Mesodermal cell (in vitro differentiated cells): ENCODE measurements around the gene NEDD4L.

ENCODE experiments used
- H3K27ac ChIP-seq: 2 replicates; pipeline ENCODE4 v1.7.0; 2013; ENCODE audit warnings: mild to moderate bottlenecking, low read depth, low read length, moderate library complexity; ENCODE audit not compliant: severe bottlenecking
- H3K36me3 ChIP-seq: 2 replicates; pipeline ENCODE4 v1.7.1; 2013; ENCODE audit warnings: mild to moderate bottlenecking, low read length, moderate library complexity; ENCODE audit not compliant: control insufficient read depth, insufficient read depth
- H3K4me1 ChIP-seq: one replicate; pipeline ENCODE4 v1.7.1; 2013; ENCODE audit warnings: mild to moderate bottlenecking, low read length; ENCODE audit not compliant: insufficient read depth, control insufficient read depth, poor library complexity, severe bottlenecking
- H3K4me3 ChIP-seq: 2 replicates; pipeline ENCODE4 v1.7.0; 2013; ENCODE audit warnings: low read length, control low read depth, mild to moderate bottlenecking; ENCODE audit not compliant: insufficient read depth, poor library complexity, severe bottlenecking; ENCODE audit errors: extremely low read depth
- H3K9me3 ChIP-seq: 2 replicates; pipeline ENCODE4 v1.7.1; 2013; ENCODE audit warnings: mild to moderate bottlenecking, low read length, moderate library complexity; ENCODE audit not compliant: control insufficient read depth
- WGBS, 2 experiments: methylation state at CpG; one replicate each; pipeline ENCODE4 v1.1.5; 2013; ENCODE audit warnings: missing lambda C conversion rate in 2 of 2; ENCODE audit not compliant: insufficient coverage in 2 of 2; 5-methylcytosine and 5-hydroxymethylcytosine counted together

The NEDD4L gene

DNA sequence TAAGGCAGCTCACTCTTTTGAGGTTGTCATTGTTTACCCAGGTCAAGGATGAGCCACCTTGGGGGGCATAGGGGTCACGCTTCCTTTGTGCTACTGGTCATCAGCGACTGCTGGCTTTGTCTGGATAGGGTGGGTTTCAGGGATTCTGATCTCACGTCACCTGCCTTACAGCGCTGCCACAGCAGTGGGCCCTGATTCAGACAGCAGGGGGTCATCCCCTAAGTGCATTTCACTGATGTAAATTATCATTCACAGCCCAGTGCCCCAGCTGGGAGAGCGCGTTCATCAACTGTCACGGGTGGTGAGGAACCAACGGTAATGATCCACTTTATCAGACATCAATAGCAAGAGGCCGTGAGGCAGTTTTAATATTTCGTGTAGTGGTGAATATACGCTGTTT lies 291.2 kb downstream of the NEDD4L start:
- H3K4me1 ChIP-seq = peaks cover 9% of the 10 kb centered on the region
- H3K4me3 ChIP-seq = no peak overlapping the region
- H3K27ac ChIP-seq = no peak overlapping the region
- peaks cover 9% of the 10 kb centered on the region for H3K36me3 ChIP-seq
- 64 to 68% methylated on average over 8 to 10 of the region's 11 CpGs for WGBS, 2 experiments
- H3K9me3 ChIP-seq = no peaks in the 10 kb centered on the region

DNA sequence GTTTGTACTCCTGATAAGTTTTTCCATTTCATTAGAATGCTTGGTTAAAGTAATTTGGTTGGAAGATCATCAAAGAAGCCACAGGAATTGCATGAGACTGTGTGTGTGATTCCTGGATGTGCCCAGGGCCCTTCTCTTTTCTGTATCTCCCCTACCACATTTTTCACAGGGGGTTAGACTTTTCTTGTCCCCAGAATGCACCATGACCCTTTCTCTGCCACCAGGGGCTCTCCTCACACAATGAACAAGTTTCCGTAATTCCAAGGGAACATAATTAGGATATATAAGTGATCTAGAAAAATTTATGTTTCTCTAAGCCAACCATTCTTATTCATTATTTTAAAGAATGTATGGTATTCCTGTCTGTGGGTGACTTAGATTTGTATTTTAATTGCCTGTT lies 291.8 kb downstream of the NEDD4L start:
- no CpG with 5 or more reads among the region's 1 CpG for WGBS, 2 experiments
- no peak overlapping the region for H3K27ac ChIP-seq
- H3K9me3 ChIP-seq = no peaks in the 10 kb centered on the region
- H3K4me1 ChIP-seq = peaks cover 9% of the 10 kb centered on the region
- H3K4me3 ChIP-seq = no peak overlapping the region
- H3K36me3 ChIP-seq = peaks cover 6% of the 10 kb centered on the region

DNA sequence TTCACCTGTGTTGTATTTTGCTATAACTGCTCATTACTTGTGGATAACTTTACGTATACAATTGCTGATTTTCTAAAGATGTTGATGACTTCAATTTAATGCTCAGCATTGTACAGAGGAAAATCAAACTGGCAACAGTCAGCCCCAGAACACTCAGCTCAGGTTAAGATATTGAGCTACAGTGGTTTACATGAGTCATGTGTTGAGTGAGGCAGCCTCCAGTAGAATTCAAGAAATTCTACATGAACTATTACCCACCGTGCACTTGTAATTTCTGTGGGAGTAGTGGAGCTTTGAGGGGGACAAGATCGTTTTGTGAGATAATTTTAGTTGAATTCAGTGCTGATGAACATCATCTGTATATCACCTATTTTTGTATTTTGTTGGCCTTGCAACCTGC lies 292.6 kb downstream of the NEDD4L start:
- H3K4me3 ChIP-seq = no peak overlapping the region
- H3K27ac ChIP-seq = no peak overlapping the region
- peaks cover 9% of the 10 kb centered on the region for H3K4me1 ChIP-seq
- 100% methylated on average over 1 of the region's 3 CpGs; no CpG with 5 or more reads in 1 of the 2 experiments for WGBS, 2 experiments
- H3K9me3 ChIP-seq = no peaks in the 10 kb centered on the region
- H3K36me3 ChIP-seq = peaks cover 6% of the 10 kb centered on the region

DNA sequence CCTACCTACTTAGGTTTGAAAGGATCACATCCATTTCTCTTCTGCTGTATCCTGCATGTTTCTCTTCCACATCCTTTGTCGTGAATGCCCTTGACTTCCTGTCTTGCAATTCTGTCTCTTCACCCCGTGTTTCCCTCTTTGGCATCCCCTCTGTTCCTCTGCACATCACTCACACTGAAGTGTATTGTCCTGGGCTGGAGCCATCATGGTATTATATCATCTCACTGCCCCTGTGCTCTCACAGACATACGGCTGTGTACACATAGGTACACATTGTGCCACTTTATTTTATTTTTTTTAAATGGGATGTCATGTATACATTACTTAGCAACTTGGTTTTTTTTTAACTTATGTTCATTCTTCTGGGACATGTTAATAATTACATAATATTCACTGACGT lies 293.3 kb downstream of the NEDD4L start:
- no peak overlapping the region for H3K27ac ChIP-seq

DNA sequence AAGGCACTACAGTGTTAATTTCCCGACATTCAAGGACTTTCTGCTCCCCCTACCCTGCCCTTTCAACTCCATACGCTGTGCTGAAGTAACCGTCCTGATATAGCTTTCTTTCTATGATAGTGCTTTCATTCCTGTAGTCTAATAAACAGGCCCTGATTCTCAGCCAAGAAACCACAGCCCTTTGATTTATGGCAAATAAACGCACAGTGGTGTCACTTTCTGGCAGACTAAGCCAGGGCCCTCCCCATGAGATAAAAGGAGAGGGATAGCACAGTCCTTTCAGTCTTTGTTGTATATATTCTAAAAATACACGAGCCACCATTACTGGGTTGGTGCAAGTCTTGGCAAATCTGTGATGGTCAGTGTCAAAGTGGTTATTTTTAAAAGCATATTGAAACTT lies 293.7 kb downstream of the NEDD4L start:
- H3K36me3 ChIP-seq = peaks cover 6% of the 10 kb centered on the region
- H3K9me3 ChIP-seq = no peaks in the 10 kb centered on the region
- H3K4me1 ChIP-seq = peaks cover 9% of the 10 kb centered on the region
- no peak overlapping the region for H3K27ac ChIP-seq
- no peak overlapping the region for H3K4me3 ChIP-seq
- 88 to 96% methylated on average over 3 to 5 of the region's 5 CpGs for WGBS, 2 experiments

More for the DNA sequence above, 293.3 kb downstream of the NEDD4L start:
- H3K4me1 ChIP-seq = peaks cover 9% of the 10 kb centered on the region
- no peak overlapping the region for H3K4me3 ChIP-seq
- peaks cover 6% of the 10 kb centered on the region for H3K36me3 ChIP-seq
- WGBS, 2 experiments = 61 to 80% methylated on average over 2 to 3 of the region's 4 CpGs
- no peaks in the 10 kb centered on the region for H3K9me3 ChIP-seq

DNA sequence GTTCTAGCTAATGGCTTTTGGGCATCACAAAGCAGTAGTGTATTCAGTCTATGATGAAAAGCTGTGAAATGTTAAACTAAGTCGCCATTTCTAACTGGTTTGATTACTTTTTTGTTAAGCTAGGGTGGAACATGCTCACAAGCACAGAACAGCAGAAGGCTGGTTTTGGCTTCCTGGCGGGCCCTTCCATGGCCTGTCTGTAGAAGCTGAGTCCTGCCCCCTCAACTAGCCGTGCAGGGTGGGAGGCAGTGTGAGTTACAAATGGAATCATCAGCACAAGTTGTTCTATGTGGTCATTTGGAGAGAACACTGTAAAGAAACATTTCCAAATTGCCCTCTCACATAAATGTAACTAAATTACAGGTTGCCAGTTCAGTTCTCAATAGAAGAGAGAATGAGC lies 294.1 kb downstream of the NEDD4L start:
- Histone ChIP-seq H3K27ac (no peak overlapping the region), H3K9me3 (no peaks in the 10 kb centered on the region), H3K4me3 (no peak overlapping the region), H3K36me3 (peaks cover 6% of the 10 kb centered on the region), H3K4me1 (peaks cover 9% of the 10 kb centered on the region)
- 100% methylated on average over 1 of the region's 3 CpGs; no CpG with 5 or more reads in 1 of the 2 experiments for WGBS, 2 experiments

DNA sequence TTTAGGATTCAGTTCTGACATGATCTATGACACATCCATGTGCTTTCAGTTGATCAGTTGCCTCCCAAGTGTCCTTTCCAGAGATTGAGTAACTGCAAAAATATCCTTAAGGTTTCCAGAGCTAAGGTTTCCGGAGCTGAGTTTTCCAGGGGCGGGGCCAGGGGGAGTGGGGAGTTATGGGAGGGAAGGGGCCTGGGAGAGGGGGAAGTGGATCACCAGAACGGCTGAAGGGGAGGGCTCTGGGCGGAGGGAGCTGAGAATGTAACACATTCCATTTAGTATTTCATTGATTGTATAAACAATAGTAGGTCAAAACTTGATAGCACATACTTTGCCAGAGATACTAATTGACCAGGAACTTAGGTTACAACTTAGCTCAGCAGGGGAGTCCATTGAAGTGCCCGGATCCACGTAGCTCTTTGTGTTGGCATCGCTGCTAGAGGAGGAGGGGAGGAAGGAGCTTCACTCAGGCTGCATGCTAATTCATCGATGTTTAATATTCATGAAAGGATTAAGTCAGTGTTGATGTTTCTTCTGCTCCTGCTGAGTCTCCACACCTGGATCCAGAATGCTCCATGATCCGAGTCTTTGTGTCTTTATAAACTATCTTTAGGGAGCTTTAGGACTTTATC lies 295.1 kb downstream of the NEDD4L start:
- Histone ChIP-seq H3K4me1 (peaks cover 9% of the 10 kb centered on the region), H3K9me3 (no peaks in the 10 kb centered on the region), H3K4me3 (no peak overlapping the region), H3K36me3 (no peaks in the 10 kb centered on the region), H3K27ac (peak overlapping the region; percentile 48)
- 11 to 25% methylated on average over 3 to 5 of the region's 9 CpGs for WGBS, 2 experiments

DNA sequence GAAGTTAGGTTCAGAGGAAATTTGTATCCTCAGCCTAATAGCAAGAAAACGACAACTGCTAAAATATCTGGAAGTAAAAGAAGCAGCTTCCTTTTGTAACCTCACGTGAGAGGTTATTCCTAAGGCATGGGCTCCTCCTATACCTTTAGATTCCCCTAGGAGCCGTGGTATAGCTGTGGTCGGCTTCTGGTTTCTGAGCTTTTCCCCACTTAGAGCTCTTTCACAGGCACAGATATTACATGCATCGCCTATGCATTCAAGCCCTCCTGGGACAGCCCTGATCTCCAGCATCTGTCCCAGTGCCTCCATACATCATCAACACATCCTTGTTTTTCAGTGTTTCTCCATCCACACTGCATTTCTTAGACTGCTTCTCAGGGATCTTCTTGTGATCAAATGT lies 295.9 kb downstream of the NEDD4L start:
- no peak overlapping the region for H3K4me3 ChIP-seq
- H3K27ac ChIP-seq = no peak overlapping the region
- no peaks in the 10 kb centered on the region for H3K36me3 ChIP-seq
- peaks cover 9% of the 10 kb centered on the region for H3K4me1 ChIP-seq
- no peaks in the 10 kb centered on the region for H3K9me3 ChIP-seq
- 85 to 90% methylated on average over 5 of the region's 5 CpGs for whole genome bisulfite sequencing, 2 experiments

DNA sequence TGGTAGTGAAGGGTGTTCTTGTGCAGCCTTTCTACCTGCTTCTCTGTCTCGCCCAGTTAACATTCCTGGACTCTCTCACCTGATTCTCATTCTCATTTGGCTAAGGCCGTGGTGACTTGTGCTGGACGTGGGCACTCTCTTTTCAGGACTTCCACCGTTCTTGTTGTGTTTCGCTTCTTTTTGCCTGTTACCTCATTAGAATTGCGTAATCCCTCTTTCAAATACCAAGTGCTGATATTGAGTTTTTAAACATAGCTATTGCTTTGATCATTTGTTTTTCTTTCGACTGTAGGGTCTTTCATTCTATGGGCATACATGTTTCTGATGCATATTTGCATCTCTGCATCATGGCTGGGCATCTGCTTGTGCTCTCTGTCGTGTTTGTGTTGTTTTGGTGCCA lies 297.9 kb downstream of the NEDD4L start:
- WGBS, 2 experiments = 83 to 84% methylated on average over 3 to 4 of the region's 8 CpGs
- Histone ChIP-seq H3K36me3 (no peaks in the 10 kb centered on the region), H3K27ac (no peak overlapping the region)

DNA sequence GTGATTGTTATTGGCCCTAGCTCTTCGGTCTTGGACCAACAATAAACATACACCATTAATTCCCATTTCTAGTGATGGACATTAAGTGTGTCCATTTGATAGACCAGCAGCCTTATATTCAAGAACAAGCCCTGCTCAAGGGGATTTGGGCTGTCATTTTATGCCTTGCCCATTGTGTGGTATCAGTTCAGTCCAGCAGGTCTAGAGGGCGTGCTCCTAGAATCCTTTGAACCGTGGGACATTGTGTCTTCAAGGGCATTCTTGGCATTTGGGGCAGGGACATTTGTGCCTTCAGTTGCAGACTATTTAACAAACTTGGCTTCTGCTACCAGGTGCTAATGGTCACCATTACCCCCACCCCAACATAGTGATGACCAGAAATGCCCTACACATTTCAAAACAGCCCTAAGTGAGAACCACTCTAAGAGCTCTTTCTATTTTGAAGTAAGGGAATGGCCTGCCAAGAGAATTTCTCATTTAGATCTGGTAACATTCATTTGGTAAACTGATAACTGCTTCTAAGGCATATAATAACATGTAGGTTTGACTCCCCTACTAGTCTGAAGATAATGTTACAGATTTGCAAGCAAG lies 300.1 kb downstream of the NEDD4L start:
- H3K4me3 ChIP-seq = no peak overlapping the region
- WGBS, 2 experiments = 73 to 100% methylated on average over 2 of the region's 3 CpGs
- H3K36me3 ChIP-seq = no peaks in the 10 kb centered on the region
- peaks cover 7% of the 10 kb centered on the region for H3K4me1 ChIP-seq
- no peaks in the 10 kb centered on the region for H3K9me3 ChIP-seq
- H3K27ac ChIP-seq = no peak overlapping the region

More for the DNA sequence above, 297.9 kb downstream of the NEDD4L start:
- Histone ChIP-seq H3K9me3 (no peaks in the 10 kb centered on the region), H3K4me1 (peaks cover 9% of the 10 kb centered on the region), H3K4me3 (no peak overlapping the region)

DNA sequence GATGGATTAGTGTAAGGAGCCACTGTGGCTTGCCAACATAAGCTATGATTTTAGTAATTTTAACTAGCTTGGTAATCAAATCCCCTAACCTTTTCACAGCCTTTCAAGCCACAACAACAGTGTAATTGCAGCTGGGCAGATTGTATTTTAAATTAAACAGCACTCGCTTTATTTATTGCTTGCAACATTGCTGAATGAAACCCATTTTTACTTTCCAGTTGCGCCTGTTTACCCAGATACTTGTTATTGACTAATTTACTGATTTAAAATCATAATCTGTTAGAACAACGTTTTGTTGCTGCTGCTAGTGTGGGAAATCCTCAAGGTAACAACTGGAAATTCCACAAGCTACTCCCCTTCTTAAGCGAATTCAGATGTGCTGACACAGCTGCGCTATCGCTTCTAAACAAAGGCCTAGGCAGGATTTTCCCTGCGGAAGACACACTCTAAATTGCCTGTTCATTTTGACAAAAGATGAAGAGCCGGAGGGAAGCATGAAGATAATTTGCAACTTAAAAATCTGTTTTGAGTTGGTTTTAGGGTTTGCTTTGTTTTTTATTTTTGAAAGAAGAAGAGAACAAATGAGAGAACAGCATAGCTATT lies 300.9 kb downstream of the NEDD4L start:
- WGBS, 2 experiments = 66 to 78% methylated on average over 3 to 5 of the region's 8 CpGs
- Histone ChIP-seq H3K4me1 (no peaks in the 10 kb centered on the region), H3K9me3 (no peaks in the 10 kb centered on the region), H3K27ac (peak overlapping the region; percentile 3), H3K4me3 (no peak overlapping the region), H3K36me3 (no peaks in the 10 kb centered on the region)
